HepG2 (cell line): ENCODE measurements around the gene ATP1A2. TPM values are rescaled to one million over a fixed set of nuclear protein-coding genes. Genes with fewer than 3 reads are reported as not detected.

Experiments
- EHMT2 ChIP-seq: fragments of 200-600 bp; sonication (generic); IDR thresholded peaks from 2 replicates; pipeline ENCODE4 v1.7.0; 2017; ENCODE audit warnings: antibody characterized with exemption, low read depth, low read length, borderline replicate concordance
- FOXC1 ChIP-seq: sonication (generic); formaldehyde crosslinking; IDR thresholded peaks from 2 replicates; pipeline ENCODE4 v1.8.0; 2022; ENCODE audit warnings: mild to moderate bottlenecking, missing genetic modification reagents, borderline replicate concordance
- KAT8 ChIP-seq: IDR thresholded peaks from 2 replicates; pipeline ENCODE4 v1.6.1; 2016; ENCODE audit warnings: missing genetic modification reagents, missing compliant biosample characterization
- MXD4 ChIP-seq: IDR thresholded peaks from 2 replicates; pipeline ENCODE4 v1.6.1; 2016; ENCODE audit warnings: mild to moderate bottlenecking, missing biosample characterization, missing genetic modification reagents
- POLR2AphosphoS2 ChIP-seq: IDR thresholded peaks from 2 replicates; pipeline ENCODE4 v1.6.1; 2011; ENCODE audit warnings: low read depth, low read length, improper control_type of control experiment
- SMC3 ChIP-seq: IDR thresholded peaks from 2 replicates; pipeline ENCODE4 v1.6.1; 2011; ENCODE audit warnings: low read length, improper control_type of control experiment
- STAT5B ChIP-seq: sonication (generic); formaldehyde crosslinking; IDR thresholded peaks from 2 replicates; pipeline ENCODE4 v1.4.0; 2020; ENCODE audit warnings: missing genetic modification reagents
- ZNF776 ChIP-seq: sonication (generic); formaldehyde crosslinking; IDR thresholded peaks from 2 replicates; pipeline ENCODE4 v1.4.0; 2020; ENCODE audit warnings: mild to moderate bottlenecking, missing genetic modification reagents
- polyA plus RNA-seq, 8 experiments: library from polyadenylated mRNA; depleted of rRNA in 3 of 8; stranded (reverse) in 7 of 8; unstranded in 1 of 8; fragments of >200 nt; fragmentation: Illumina TruSeq in 4 of 8; extraction: Trizol in 4 of 8; gene quantifications; 2 replicates each; pipeline versions ENCODE4 v1.2.1 to v1.2.3, GENCODE V29; 2011 to 2016; ENCODE audit warnings: low read depth in 4 of 8, missing spikeins in 1 of 8, mixed read lengths in 1 of 8; ENCODE audit not compliant: insufficient read depth in 1 of 8
- total RNA-seq, 5 experiments: library from RNA; depleted of rRNA; stranded (reverse); fragments of >200 nt; fragmentation: Illumina TruSeq; extraction: Trizol; gene quantifications; 2 replicates each; pipeline ENCODE4 v1.2.3, GENCODE V29; 2016; ENCODE audit warnings: low read depth in 1 of 5
- TF ChIP-seq, protein P1 (sequence below): sonication (generic); formaldehyde crosslinking; IDR thresholded peaks from 2 replicates; pipeline ENCODE4 v1.5.0; 2020; ENCODE audit warnings: mild to moderate bottlenecking, missing genetic modification reagents
- TF ChIP-seq, protein P2 (sequence below): sonication (generic); formaldehyde crosslinking; IDR thresholded peaks from 2 replicates; pipeline ENCODE4 v1.5.0; 2020; ENCODE audit warnings: mild to moderate bottlenecking, missing genetic modification reagents
- TF ChIP-seq, protein P3 (sequence below): IDR thresholded peaks from 2 replicates; pipeline ENCODE4 v1.6.1; 2016; ENCODE audit warnings: missing compliant biosample characterization, missing genetic modification reagents, borderline replicate concordance
- TF ChIP-seq, protein P4 (sequence below): sonication (generic); formaldehyde crosslinking; IDR thresholded peaks from 2 replicates; pipeline ENCODE4 v1.8.1; 2023; ENCODE audit warnings: mild to moderate bottlenecking, inconsistent platforms, moderate library complexity, missing genetic modification reagents, borderline replicate concordance
- TF ChIP-seq, protein P5 (sequence below): sonication (generic); formaldehyde crosslinking; IDR thresholded peaks from 2 replicates; pipeline ENCODE4 v1.4.0; 2020; ENCODE audit warnings: mild to moderate bottlenecking, missing genetic modification reagents
- TF ChIP-seq, protein P6 (sequence below): sonication (generic); formaldehyde crosslinking; IDR thresholded peaks from 2 replicates; pipeline ENCODE4 v1.8.0; 2022; ENCODE audit warnings: mild to moderate bottlenecking, missing genetic modification reagents; ENCODE audit not compliant: insufficient replicate concordance

ATP1A2 gene
- total and polyA plus RNA-seq, 2 of the 13 experiments (the other 11 are each of a cell fraction or from before 2014, with no cell fraction given) = 0.16 TPM; not detected in 1

DNA sequence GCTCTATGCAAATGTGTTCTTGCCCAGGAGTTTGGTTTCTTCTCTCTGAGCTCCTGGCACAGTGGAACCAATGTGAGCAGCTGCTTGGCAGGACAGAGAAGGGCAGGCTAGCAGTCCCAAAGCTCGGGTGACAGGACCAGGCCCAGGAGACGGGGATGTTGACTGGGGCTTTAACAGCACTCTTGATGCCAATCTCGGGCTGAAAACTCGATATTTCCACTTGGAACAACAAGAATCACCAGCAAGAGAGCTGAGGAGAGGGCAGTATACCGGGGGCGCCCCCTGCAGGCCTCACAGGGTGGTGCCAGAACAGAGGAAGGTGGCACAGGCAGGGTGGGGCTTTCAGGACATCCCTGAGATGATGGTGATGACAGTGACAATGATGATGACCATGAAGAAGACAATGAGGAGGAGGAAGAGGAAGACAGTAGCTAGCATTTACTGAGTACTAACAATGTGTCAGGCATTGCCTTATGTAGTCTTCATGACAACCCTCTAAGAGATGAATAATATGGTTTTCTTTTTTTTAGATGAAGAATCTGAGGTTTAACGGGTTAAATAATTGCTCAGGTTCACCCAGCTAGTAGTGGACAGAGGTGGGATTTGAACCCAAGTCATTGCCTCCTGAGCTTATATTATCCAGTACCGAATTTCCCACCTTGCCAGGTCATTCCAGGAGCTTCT lies 36.9 kb upstream of the ATP1A2 start (continued):
- TF ChIP-seq, protein P1, sequence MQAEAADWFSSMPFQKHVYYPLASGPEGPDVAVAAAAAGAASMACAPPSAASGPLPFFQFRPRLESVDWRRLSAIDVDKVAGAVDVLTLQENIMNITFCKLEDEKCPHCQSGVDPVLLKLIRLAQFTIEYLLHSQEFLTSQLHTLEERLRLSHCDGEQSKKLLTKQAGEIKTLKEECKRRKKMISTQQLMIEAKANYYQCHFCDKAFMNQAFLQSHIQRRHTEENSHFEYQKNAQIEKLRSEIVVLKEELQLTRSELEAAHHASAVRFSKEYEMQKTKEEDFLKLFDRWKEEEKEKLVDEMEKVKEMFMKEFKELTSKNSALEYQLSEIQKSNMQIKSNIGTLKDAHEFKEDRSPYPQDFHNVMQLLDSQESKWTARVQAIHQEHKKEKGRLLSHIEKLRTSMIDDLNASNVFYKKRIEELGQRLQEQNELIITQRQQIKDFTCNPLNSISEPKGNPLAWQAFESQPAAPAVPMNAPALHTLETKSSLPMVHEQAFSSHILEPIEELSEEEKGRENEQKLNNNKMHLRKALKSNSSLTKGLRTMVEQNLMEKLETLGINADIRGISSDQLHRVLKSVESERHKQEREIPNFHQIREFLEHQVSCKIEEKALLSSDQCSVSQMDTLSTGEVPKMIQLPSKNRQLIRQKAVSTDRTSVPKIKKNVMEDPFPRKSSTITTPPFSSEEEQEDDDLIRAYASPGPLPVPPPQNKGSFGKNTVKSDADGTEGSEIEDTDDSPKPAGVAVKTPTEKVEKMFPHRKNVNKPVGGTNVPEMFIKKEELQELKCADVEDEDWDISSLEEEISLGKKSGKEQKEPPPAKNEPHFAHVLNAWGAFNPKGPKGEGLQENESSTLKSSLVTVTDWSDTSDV = no peak
- TF ChIP-seq, protein P2, sequence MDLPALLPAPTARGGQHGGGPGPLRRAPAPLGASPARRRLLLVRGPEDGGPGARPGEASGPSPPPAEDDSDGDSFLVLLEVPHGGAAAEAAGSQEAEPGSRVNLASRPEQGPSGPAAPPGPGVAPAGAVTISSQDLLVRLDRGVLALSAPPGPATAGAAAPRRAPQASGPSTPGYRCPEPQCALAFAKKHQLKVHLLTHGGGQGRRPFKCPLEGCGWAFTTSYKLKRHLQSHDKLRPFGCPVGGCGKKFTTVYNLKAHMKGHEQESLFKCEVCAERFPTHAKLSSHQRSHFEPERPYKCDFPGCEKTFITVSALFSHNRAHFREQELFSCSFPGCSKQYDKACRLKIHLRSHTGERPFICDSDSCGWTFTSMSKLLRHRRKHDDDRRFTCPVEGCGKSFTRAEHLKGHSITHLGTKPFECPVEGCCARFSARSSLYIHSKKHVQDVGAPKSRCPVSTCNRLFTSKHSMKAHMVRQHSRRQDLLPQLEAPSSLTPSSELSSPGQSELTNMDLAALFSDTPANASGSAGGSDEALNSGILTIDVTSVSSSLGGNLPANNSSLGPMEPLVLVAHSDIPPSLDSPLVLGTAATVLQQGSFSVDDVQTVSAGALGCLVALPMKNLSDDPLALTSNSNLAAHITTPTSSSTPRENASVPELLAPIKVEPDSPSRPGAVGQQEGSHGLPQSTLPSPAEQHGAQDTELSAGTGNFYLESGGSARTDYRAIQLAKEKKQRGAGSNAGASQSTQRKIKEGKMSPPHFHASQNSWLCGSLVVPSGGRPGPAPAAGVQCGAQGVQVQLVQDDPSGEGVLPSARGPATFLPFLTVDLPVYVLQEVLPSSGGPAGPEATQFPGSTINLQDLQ (CRISPR knock-in tag) = no peak
- TF ChIP-seq ZNF776 (CRISPR knock-in tag) (no peak), KAT8 (CRISPR knock-in tag) (no peak), STAT5B (no peak), EHMT2 (no peak), POLR2AphosphoS2 (no peak), FOXC1 (no peak), MXD4 (no peak), SMC3 (peak; percentile 75)
- TF ChIP-seq, protein P3, sequence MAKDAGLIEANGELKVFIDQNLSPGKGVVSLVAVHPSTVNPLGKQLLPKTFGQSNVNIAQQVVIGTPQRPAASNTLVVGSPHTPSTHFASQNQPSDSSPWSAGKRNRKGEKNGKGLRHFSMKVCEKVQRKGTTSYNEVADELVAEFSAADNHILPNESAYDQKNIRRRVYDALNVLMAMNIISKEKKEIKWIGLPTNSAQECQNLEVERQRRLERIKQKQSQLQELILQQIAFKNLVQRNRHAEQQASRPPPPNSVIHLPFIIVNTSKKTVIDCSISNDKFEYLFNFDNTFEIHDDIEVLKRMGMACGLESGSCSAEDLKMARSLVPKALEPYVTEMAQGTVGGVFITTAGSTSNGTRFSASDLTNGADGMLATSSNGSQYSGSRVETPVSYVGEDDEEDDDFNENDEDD (CRISPR knock-in tag) = no peak
- TF ChIP-seq, protein P4, sequence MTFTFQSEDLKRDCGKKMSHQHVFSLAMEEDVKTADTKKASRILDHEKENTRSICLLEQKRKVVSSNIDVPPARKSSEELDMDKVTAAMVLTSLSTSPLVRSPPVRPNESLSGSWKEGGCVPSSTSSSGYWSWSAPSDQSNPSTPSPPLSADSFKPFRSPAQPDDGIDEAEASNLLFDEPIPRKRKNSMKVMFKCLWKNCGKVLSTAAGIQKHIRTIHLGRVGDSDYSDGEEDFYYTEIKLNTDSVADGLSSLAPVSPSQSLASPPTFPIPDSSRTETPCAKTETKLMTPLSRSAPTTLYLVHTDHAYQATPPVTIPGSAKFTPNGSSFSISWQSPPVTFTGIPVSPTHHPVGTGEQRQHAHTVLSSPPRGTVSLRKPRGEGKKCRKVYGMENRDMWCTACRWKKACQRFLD (CRISPR knock-in tag) = no peak
- TF ChIP-seq, protein P5, sequence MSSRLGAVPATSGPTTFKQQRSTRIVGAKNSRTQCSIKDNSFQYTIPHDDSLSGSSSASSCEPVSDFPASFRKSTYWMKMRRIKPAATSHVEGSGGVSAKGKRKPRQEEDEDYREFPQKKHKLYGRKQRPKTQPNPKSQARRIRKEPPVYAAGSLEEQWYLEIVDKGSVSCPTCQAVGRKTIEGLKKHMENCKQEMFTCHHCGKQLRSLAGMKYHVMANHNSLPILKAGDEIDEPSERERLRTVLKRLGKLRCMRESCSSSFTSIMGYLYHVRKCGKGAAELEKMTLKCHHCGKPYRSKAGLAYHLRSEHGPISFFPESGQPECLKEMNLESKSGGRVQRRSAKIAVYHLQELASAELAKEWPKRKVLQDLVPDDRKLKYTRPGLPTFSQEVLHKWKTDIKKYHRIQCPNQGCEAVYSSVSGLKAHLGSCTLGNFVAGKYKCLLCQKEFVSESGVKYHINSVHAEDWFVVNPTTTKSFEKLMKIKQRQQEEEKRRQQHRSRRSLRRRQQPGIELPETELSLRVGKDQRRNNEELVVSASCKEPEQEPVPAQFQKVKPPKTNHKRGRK = no peak
- TF ChIP-seq, protein P6, sequence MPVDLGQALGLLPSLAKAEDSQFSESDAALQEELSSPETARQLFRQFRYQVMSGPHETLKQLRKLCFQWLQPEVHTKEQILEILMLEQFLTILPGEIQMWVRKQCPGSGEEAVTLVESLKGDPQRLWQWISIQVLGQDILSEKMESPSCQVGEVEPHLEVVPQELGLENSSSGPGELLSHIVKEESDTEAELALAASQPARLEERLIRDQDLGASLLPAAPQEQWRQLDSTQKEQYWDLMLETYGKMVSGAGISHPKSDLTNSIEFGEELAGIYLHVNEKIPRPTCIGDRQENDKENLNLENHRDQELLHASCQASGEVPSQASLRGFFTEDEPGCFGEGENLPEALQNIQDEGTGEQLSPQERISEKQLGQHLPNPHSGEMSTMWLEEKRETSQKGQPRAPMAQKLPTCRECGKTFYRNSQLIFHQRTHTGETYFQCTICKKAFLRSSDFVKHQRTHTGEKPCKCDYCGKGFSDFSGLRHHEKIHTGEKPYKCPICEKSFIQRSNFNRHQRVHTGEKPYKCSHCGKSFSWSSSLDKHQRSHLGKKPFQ (CRISPR knock-in tag) = no peak
